Stimulated activated CD8-positive, alpha-beta memory T cell treated with anti-CD3 and anti-CD28 coated beads, Interleukin-12 subunit alpha, Interleukin-12 subunit beta, amount 100 ng/mL, for 24 hours (primary cell): Measurements from ENCODE around the gene FBXO31.

Experiments
- DNase-seq: peaks from one replicate; pipeline ENCODE4 v3.0.0-alpha.2; 2020; ENCODE audit errors: extremely low read depth

The FBXO31 gene

GRCh38 chr16:87309620-87310525 lies 73.7 kb downstream of the FBXO31 start:
- DNase-seq: no peak

- no peak for DNase-seq
These were observed 74.8 kb downstream of the FBXO31 start for GRCh38 chr16:87308826-87309225.

- DNase-seq: no peak
These were observed 77.1 kb downstream of the FBXO31 start for GRCh38 chr16:87306516-87306915.

GRCh38 chr16:87305505-87306391 lies 77.8 kb downstream of the FBXO31 start:
- DNase-seq: no peak

GRCh38 chr16:87304951-87305350 lies 78.6 kb downstream of the FBXO31 start:
- no peak for DNase-seq

- no peak for DNase-seq
These were observed 79.5 kb downstream of the FBXO31 start for GRCh38 chr16:87303962-87304521.

- no peak for DNase-seq
These were observed 80.1 kb downstream of the FBXO31 start for GRCh38 chr16:87303431-87303930.

- DNase-seq: no peak
These were observed 84.6 kb downstream of the FBXO31 start for GRCh38 chr16:87298857-87299465.

GRCh38 chr16:87297918-87298631 lies 85.5 kb downstream of the FBXO31 start:
- no peak for DNase-seq

GRCh38 chr16:87297407-87297806 lies 86.2 kb downstream of the FBXO31 start:
- no peak for DNase-seq

GRCh38 chr16:87295661-87296531 lies 87.7 kb downstream of the FBXO31 start:
- no peak for DNase-seq

- DNase-seq: no peak
These were observed 88.3 kb downstream of the FBXO31 start for GRCh38 chr16:87295259-87295658.

- no peak for DNase-seq
These were observed 89.6 kb downstream of the FBXO31 start for GRCh38 chr16:87293990-87294389.

GRCh38 chr16:87291944-87292343 lies 91.6 kb downstream of the FBXO31 start:
- no peak for DNase-seq

- DNase-seq: no peak
These were observed 94.7 kb downstream of the FBXO31 start for GRCh38 chr16:87288753-87289362.

- no peak for DNase-seq
These were observed 96.5 kb downstream of the FBXO31 start for GRCh38 chr16:87286839-87287626.

- no peak for DNase-seq
These were observed 99.4 kb downstream of the FBXO31 start for GRCh38 chr16:87284183-87284582.

GRCh38 chr16:87279094-87279658 lies 104.4 kb downstream of the FBXO31 start:
- DNase-seq: no peak
